ENCODE measurements around the gene GBGT1.

GBGT1 gene

DNA sequence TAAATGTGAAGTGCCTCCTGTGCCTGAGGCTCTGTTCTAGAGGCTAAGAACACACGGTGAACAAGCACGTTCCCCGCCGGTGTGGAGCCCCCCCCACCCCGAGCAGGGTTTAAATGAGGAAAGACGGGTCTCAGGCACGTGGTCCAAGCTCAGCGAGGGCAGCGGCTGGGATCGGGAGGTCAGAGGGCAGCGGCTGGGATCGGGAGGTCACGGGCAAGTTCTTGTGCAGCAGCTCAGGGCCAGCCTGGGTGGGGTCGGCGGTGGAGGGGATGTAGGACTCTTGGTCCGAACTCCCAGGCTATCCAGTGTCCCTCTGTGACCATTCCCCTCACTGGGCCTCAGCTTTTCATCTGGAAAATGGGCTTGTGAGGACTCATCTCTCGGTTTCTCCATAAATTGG is 2.7 kb upstream of the GBGT1 start:
- DNase-seq (ENCODE audit: low read depth in 2 of 3, low spot score in 2 of 3): no peak

DNA sequence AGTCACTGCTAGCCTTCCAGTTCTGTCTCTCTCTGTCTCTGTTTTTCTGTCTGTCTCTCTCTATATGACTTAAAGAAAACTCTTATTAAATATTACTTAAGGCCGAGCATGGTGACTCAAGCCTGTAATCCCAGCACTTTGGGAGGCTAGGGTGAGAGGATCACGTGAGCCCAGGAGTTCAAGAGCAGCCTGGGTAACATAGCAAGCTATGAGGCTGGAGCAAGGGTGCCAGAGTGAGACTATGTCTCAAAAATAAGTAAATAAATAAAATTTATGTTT is 1.7 kb upstream of the GBGT1 start:
- no peak for DNase-seq (ENCODE audit: low read depth in 2 of 3, low spot score in 2 of 3)

DNA sequence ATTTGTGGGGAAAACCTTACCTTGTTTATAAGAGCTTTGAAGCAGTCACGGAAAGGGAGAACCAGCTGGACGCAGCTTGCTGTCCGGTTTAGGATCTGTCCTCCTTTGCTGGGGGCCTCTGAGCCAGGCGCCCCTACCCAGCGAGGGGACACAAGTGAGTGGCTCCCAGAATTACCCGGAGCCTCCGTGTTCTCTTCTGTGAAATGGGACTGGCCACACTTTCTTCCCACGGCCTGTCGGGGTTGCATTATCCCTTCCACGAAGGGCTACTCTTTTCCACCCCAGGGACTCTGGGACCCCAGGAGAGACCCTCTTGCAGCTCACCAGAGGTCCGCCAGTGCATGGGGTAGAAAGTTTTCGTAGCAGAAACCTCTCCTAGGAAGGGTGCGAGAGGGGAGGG is 477 bp upstream of the GBGT1 start:
- DNase-seq (ENCODE audit: low read depth in 2 of 3, low spot score in 2 of 3): no peak

DNA sequence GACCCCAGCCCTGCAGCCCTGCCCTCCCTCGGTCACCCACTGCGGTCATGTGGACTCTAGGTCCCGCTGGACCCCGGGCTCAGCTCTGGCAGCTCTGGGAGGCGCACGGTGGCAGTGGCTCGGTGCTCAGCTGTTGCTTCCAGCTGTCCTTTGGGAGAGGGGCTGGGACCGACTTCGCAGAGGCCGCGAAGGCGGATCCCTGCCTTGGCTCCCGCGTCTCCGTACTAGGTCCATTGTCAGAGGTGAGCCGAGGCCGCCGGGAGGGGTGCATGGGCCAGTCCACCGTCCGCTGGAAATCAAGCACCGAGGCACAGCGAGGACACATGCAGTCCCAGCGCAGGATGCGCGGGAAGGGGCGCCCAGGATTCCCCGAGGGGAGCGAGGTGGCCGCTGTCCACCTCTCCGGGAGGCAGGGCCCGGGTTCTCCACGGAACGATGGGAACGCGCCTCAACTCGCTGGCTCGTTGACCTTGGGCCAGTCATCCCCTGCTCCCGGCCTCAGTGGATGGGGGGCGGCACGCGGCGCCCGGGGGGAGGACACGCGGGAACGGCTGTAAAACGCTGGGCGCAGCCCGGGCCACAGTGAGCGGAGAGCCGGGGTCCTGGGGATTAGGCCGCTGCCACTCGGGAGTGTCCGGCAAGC is 732 bp downstream of the GBGT1 start:
- no peak for DNase-seq (ENCODE audit: low read depth in 2 of 3, low spot score in 2 of 3)

GRCh38 chr9:133161547-133161950 is 2.2 kb downstream of the GBGT1 start:
- DNase-seq (ENCODE audit: low read depth in 2 of 3, low spot score in 2 of 3): no peak

GRCh38 chr9:133160742-133161546 is 2.8 kb downstream of the GBGT1 start:
- DNase-seq (ENCODE audit: low read depth in 2 of 3, low spot score in 2 of 3): no peak

DNA sequence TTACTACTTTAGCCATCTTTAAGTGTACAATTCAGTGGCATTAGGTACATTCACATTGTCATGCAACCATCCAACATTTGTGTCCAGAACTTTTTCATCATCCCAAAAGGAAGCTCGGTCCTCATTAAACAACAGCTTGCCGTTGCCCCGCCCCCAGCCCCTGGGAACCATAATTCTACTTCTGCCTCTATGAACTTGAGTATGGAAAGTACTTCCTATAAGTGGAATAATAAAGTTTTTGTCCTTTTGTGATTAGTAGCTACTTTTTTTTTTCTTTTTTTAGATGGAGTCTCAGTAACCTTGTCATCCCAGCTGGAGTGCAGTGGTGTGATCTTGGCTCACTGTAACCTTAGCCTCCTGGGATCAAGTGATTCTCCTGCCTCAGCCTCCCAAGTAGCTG is 5.0 kb downstream of the GBGT1 start:
- DNase-seq (ENCODE audit: low read depth in 2 of 3, low spot score in 2 of 3): no peak

GRCh38 chr9:133155156-133155555 is 8.6 kb downstream of the GBGT1 start:
- no peak for DNase-seq (ENCODE audit: low read depth in 2 of 3, low spot score in 2 of 3)

DNA sequence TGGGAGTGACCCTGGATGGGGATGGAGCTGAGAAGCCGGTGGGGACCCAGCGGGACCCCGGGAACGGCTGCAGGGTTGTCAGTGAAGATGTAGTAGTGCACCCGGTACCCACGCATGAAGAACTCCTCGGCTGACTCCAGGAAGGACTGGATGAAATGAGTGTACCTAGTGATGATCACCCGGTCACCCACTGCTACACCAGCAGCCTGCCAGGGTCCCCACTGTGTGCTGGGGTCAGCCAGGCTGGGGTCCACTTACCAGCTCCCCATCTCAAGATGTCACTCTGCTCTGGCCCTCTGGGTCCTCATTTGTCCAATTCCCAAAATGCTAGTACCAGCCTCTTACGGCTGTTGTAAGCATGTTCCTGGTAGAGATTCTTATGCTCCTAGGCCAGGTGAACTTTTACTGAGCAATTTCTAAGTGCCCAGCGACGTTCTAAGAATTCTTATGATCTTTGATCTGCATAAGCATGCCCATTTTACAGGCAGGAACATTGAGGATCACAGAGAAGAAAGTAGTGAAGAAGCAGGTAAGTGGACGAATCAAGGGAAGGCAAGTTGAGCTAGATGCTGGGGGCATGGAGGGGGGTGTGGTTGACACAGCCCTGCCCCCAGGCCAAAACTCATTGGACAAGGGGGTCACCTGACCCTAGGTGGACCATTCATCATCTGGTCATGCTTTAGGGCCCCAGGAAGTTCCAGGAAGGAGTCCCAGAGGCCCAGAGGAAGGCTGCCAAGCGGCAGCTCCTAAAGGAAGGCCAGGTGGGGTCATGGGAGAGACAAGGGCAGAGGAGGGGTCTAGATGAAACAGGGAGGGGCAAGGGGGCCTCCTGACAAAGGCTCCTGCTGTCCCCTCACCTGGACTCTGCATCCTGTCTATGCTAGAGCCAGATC is 9.4 kb downstream of the GBGT1 start:
- DNase-seq (ENCODE audit: low read depth in 2 of 3, low spot score in 2 of 3): no peak

GRCh38 chr9:133153227-133154096 is 10.3 kb downstream of the GBGT1 start:
- no peak for DNase-seq (ENCODE audit: low read depth in 2 of 3, low spot score in 2 of 3)

DNA sequence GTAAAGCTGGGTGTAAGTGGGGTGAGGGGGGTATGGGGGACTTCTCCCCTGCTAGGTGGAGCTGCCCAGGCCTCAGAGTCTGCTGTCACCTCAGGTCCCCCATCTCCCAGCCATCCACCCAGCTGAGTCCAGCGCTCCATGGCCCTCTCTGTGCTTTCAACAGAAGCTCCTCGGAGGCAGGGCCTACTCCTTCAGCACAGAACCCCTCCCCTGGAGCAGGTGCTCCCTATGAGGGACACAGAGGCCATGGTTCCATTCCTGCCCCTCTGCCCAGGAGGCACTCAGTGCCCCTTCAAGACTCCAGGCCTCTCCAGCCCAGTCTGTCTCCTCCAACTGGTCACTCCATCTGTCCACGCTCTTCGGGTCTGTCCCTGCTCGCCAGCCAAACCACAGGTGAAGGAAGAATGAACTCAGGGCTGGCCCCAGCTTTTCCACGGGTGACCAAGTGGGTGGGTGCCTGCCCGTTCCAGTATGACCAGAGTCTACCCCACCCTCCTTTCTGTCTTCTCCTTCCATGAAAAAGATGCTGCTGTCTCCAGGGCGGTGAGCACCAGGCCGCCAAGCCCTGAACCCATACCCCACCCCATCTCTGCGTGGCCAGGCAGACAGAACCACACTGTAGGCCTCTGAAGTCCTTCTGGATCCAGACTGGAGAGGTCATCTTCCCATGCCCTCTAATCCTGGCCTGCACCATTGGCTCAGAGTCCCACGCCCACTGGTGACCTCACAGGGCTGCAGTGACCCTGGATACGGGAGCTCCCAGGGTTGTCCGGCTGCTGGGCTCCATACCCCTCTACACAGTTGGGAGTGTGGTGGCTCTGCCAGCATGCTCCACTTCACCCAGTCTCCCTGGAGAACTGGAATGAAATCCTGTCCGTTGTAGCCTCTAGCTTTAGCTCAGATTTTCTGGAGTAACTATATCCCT is 11.9 kb downstream of the GBGT1 start:
- DNase-seq (ENCODE audit: low read depth in 2 of 3, low spot score in 2 of 3): no peak

DNA sequence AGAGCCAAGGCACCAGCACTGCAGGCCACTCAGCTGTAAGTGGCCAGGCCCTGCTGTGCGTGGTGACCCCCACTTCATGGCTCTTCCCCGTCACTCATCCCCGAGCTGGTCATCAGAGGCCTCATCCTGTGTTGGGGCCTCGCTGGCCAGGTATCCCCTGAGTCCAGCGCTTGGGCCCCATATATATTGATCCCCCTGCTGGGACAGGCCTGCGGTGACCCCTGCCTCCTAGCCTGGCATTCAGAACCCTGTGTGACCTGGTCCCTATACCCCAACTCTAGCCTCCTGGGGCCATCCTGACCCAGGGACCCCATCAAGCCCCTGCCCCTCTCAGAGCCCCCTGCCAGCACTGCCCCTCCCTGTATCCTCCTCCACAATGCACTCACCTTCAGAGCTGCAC is 12.7 kb downstream of the GBGT1 start:
- no peak for DNase-seq (ENCODE audit: low read depth in 2 of 3, low spot score in 2 of 3)

GRCh38 chr9:133149130-133150015 is 14.3 kb downstream of the GBGT1 start:
- peak; percentile 61 to 79 (median 63) for DNase-seq (ENCODE audit: low read depth in 2 of 3, low spot score in 2 of 3)

DNA sequence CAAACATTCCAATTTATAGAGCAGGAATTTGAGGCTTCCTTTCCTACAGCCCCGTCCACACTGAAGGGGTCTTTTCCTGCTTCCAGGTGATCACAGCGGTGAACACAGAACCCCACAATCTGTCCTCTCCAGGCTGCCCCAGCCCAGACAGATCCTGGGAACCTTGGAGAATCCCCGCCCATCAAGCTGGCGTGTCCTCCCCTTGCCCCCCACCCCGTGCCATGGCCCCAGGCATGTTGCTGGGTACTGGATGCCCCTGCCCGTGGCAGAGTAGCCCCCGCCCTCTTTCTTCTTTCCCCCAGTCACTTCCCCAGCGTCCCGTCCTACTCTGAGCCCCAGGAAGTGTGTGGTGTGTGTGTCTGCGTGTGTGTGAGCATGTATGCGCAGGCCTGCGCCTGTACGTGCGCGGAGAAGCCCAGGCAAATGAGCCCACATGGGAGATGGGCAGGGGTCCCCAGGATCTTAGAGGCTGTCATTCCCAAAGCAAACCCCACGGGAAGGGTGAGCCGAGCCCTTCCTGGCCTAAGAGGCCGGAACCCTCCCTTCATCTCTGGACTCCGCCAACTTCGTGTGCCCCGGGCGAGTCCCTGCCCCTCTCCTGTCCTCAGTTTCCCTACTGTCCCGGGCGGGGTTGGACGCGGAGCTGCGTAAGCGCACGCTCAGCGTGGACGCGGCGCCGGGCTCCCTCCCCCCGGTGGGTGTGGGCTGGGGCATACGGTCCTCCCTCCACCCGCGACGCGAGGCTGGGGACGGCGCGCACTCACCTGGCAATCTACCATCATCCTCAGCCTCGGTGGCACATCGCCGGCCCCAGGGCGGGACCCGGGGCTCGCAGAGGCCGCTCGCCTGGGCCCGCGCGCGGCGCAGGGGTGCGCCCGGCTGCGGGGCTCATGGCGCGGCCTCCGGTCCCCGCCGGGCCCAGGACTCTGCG is 15.2 kb downstream of the GBGT1 start:
- DNase-seq (ENCODE audit: low read depth in 2 of 3, low spot score in 2 of 3): no peak

- DNase-seq (ENCODE audit: low read depth in 2 of 3, low spot score in 2 of 3): peak in 2 of 3 experiments; percentile 72
Measured at GRCh38 chr9:133147412-133148198, 16.1 kb downstream of the GBGT1 start.

DNA sequence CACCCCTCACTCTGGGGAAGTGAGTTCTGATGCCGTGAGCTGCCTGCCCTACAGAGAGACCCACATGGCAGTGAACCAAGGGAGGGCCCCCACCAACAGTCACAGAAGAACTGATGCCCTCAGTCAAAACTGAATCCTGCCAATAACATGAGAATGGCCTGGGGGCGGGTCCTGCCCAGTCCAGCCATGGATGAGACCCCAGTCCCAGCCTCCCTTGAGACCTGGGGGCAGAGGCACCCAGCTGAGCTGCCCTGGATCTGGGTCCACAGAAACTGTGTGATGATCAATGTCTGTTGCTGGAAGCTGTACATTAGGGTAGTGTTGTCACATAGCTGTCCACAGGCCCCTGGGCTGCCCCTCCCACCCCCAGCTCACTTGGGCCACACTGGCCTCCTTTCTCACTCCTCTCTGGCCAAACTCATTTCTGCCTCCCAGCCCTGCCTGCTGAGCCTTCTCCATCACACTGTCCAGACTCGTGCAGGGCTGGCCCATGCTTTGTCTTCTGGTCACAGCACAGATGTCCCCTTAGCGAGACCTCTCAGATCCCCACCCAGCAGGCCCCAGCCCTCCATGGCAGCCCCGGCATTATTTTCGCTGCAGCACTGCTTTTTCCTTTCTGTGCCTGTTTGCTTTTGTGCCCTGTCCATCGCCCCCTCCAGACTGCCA is 16.8 kb downstream of the GBGT1 start:
- DNase-seq (ENCODE audit: low read depth in 2 of 3, low spot score in 2 of 3): no peak
